ENCODE data around the gene LIN7C. TPM values are rescaled to one million over a fixed set of nuclear protein-coding genes. Genes with fewer than 3 reads are reported as not detected.

Gene LIN7C
- total and polyA plus RNA-seq, 9 of the 15 experiments (the other 6 are each of a cell fraction or from before 2014, with no cell fraction given), result 10.8 to 52.7 (median 21.5) TPM

DNA sequence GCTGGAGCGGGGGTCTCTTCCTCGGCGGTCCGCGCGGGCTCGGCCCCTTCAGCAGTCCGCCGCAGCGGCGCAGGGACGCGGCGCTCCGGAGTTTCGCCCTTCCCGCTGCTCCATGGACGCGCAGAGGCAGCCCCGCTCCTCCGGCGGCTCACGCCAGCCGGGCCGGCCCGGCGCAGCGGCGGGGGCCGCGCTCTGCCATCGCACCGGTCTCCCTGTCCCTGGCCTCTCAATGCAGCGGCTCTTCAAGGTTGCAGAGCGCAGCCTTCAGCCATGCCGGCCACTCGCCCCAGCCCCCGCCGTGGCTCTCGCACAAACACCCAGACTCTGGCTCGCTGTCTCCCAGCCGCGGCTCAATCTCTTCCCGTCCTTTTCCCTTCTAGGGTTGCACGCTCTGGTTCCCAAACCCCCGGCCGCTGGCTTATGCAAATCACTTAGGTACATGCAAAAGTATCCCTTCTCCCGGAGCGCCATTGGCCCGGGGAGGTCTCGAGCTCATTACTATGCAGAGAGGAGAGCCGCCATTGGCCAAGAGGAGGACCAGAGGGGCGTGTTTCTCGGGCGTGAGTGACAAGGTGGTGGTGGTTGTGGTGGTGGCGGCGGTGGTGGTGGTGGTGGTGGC is 34.1 kb downstream of the LIN7C start, which contains the start of gene LGR4 (continued):
- TF ChIP-seq, protein P1, sequence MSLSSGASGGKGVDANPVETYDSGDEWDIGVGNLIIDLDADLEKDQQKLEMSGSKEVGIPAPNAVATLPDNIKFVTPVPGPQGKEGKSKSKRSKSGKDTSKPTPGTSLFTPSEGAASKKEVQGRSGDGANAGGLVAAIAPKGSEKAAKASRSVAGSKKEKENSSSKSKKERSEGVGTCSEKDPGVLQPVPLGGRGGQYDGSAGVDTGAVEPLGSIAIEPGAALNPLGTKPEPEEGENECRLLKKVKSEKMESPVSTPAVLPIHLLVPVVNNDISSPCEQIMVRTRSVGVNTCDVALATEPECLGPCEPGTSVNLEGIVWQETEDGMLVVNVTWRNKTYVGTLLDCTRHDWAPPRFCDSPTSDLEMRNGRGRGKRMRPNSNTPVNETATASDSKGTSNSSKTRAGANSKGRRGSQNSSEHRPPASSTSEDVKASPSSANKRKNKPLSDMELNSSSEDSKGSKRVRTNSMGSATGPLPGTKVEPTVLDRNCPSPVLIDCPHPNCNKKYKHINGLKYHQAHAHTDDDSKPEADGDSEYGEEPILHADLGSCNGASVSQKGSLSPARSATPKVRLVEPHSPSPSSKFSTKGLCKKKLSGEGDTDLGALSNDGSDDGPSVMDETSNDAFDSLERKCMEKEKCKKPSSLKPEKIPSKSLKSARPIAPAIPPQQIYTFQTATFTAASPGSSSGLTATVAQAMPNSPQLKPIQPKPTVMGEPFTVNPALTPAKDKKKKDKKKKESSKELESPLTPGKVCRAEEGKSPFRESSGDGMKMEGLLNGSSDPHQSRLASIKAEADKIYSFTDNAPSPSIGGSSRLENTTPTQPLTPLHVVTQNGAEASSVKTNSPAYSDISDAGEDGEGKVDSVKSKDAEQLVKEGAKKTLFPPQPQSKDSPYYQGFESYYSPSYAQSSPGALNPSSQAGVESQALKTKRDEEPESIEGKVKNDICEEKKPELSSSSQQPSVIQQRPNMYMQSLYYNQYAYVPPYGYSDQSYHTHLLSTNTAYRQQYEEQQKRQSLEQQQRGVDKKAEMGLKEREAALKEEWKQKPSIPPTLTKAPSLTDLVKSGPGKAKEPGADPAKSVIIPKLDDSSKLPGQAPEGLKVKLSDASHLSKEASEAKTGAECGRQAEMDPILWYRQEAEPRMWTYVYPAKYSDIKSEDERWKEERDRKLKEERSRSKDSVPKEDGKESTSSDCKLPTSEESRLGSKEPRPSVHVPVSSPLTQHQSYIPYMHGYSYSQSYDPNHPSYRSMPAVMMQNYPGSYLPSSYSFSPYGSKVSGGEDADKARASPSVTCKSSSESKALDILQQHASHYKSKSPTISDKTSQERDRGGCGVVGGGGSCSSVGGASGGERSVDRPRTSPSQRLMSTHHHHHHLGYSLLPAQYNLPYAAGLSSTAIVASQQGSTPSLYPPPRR (CRISPR knock-in tag; IDR thresholded peaks at IDR 0.05; ENCODE audit: borderline replicate concordance), result no peak
- no peak for TF ChIP-seq SRSF7 (optimal IDR thresholded peaks at IDR 0.05; ENCODE audit: low read depth, low read length)
- TF ChIP-seq TARDBP (IDR thresholded peaks at IDR 0.05), result no peak
- no peak for TF ChIP-seq ZNF41 (CRISPR knock-in tag; conservative IDR thresholded peaks at IDR 0.05)
- no peak for TF ChIP-seq ZBTB43 (CRISPR knock-in tag; IDR thresholded peaks at IDR 0.05)
- TF ChIP-seq MEIS2 (IDR thresholded peaks at IDR 0.05; ENCODE audit: partially characterized antibody), result peak; percentile 42
- no peak for TF ChIP-seq SLC30A9 (CRISPR knock-in tag; IDR thresholded peaks at IDR 0.05)
- TF ChIP-seq ZBTB11 (CRISPR knock-in tag; IDR thresholded peaks at IDR 0.05), result no peak
- TF ChIP-seq CHD1 (IDR thresholded peaks at IDR 0.05; ENCODE audit: low read length), result peak; percentile 95
